ENCODE data around the gene SSBP3.
A peak's percentile ranks its signal among the peaks of the same experiment; 100 is the strongest.
"Not testable (repeated sequence)": the region's sequence is repeated elsewhere in the genome, so short reads cannot be mapped to it uniquely, and the experiment has no call there.

The SSBP3 gene

GRCh38 chr1:54347955-54348699 lies 58.1 kb downstream of the SSBP3 start:
- no peak for DNase-seq (ENCODE audit: low spot score)

GRCh38 chr1:54347261-54347954 lies 58.8 kb downstream of the SSBP3 start:
- no peak for DNase-seq (ENCODE audit: low spot score)

- not testable (repeated sequence) for DNase-seq (ENCODE audit: low spot score)
Measured at GRCh38 chr1:54345548-54345947, 60.6 kb downstream of the SSBP3 start.

- no peak for DNase-seq (ENCODE audit: low spot score)
Measured at GRCh38 chr1:54345116-54345515, 61.1 kb downstream of the SSBP3 start.

- no peak for DNase-seq (ENCODE audit: low spot score)
Measured at GRCh38 chr1:54342742-54343687, 63.2 kb downstream of the SSBP3 start.

- DNase-seq (ENCODE audit: low spot score) = no peak
Measured at GRCh38 chr1:54342288-54342687, 63.9 kb downstream of the SSBP3 start.

GRCh38 chr1:54341763-54342162 lies 64.4 kb downstream of the SSBP3 start:
- DNase-seq (ENCODE audit: low spot score) = no peak

GRCh38 chr1:54340878-54341277 lies 65.3 kb downstream of the SSBP3 start:
- DNase-seq (ENCODE audit: low spot score) = peak; percentile 47

- no peak for DNase-seq (ENCODE audit: low spot score)
Measured at GRCh38 chr1:54340434-54340833, 65.8 kb downstream of the SSBP3 start.

GRCh38 chr1:54339126-54339525 lies 67.1 kb downstream of the SSBP3 start:
- DNase-seq (ENCODE audit: low spot score) = no peak

- DNase-seq (ENCODE audit: low spot score) = no peak
Measured at GRCh38 chr1:54338464-54338863, 67.7 kb downstream of the SSBP3 start.

GRCh38 chr1:54337928-54338327 lies 68.3 kb downstream of the SSBP3 start:
- no peak for DNase-seq (ENCODE audit: low spot score)

GRCh38 chr1:54337034-54337433 lies 69.2 kb downstream of the SSBP3 start:
- no peak for DNase-seq (ENCODE audit: low spot score)

GRCh38 chr1:54336116-54336515 lies 70.1 kb downstream of the SSBP3 start:
- no peak for DNase-seq (ENCODE audit: low spot score)

- DNase-seq (ENCODE audit: low spot score) = no peak
Measured at GRCh38 chr1:54335755-54336108, 70.5 kb downstream of the SSBP3 start.

- peak; percentile 70 for DNase-seq (ENCODE audit: low spot score)
Measured at GRCh38 chr1:54335011-54335754, 71.0 kb downstream of the SSBP3 start.

GRCh38 chr1:54332781-54333585 lies 73.2 kb downstream of the SSBP3 start:
- DNase-seq (ENCODE audit: low spot score) = no peak

- no peak for DNase-seq (ENCODE audit: low spot score)
Measured at GRCh38 chr1:54331843-54332463, 74.2 kb downstream of the SSBP3 start.

GRCh38 chr1:54331091-54331772 lies 75.0 kb downstream of the SSBP3 start:
- DNase-seq (ENCODE audit: low spot score) = no peak

Measured in Ammon's horn (tissue), 1 donor.